Measurements from ENCODE around the gene USP15.
"Not testable (repeated sequence)": the region's sequence is repeated elsewhere in the genome, so short reads cannot be mapped to it uniquely, and the experiment has no call there.

Gene USP15

GRCh38 chr12:62361048-62361447, 100.8 kb downstream of the USP15 start:
- DNase-seq (ENCODE audit: extremely low spot score, insufficient read length, low read depth) (no peak), FAIRE-seq (no peak)

- FAIRE-seq, result no peak
Observed at GRCh38 chr12:62363506-62363905, 103.3 kb downstream of the USP15 start.

GRCh38 chr12:62364697-62365096, 104.5 kb downstream of the USP15 start:
- DNase-seq (ENCODE audit: extremely low spot score, insufficient read length, low read depth), result not testable (repeated sequence)

More at GRCh38 chr12:62363506-62363905, 103.3 kb downstream of the USP15 start:
- no peak for DNase-seq (ENCODE audit: extremely low spot score, insufficient read length, low read depth)

GRCh38 chr12:62365846-62366245, 105.6 kb downstream of the USP15 start:
- not testable (repeated sequence) for DNase-seq (ENCODE audit: extremely low spot score, insufficient read length, low read depth); FAIRE-seq

More at GRCh38 chr12:62364697-62365096, 104.5 kb downstream of the USP15 start:
- not testable (repeated sequence) for FAIRE-seq

GRCh38 chr12:62368430-62369223, 108.4 kb downstream of the USP15 start:
- not testable (repeated sequence) for FAIRE-seq; DNase-seq (ENCODE audit: extremely low spot score, insufficient read length, low read depth)

GRCh38 chr12:62370189-62370588, 110.0 kb downstream of the USP15 start:
- FAIRE-seq (no peak), DNase-seq (ENCODE audit: extremely low spot score, insufficient read length, low read depth) (no peak)

- no peak for DNase-seq (ENCODE audit: extremely low spot score, insufficient read length, low read depth)
- FAIRE-seq, result no peak
Observed at GRCh38 chr12:62371661-62372060, 111.5 kb downstream of the USP15 start.

- DNase-seq (ENCODE audit: extremely low spot score, insufficient read length, low read depth) (no peak), FAIRE-seq (no peak)
Observed at GRCh38 chr12:62372134-62372533, 111.9 kb downstream of the USP15 start.

- DNase-seq (ENCODE audit: extremely low spot score, insufficient read length, low read depth) (no peak), FAIRE-seq (no peak)
Observed at GRCh38 chr12:62372825-62373224, 112.6 kb downstream of the USP15 start.

GRCh38 chr12:62375603-62376002, 115.4 kb downstream of the USP15 start:
- FAIRE-seq (no peak), DNase-seq (ENCODE audit: extremely low spot score, insufficient read length, low read depth) (no peak)

GRCh38 chr12:62379026-62379722, 119.0 kb downstream of the USP15 start:
- DNase-seq (ENCODE audit: extremely low spot score, insufficient read length, low read depth) (no peak), FAIRE-seq (no peak)

- no peak for FAIRE-seq
- no peak for DNase-seq (ENCODE audit: extremely low spot score, insufficient read length, low read depth)
Observed at GRCh38 chr12:62379723-62380045, 119.5 kb downstream of the USP15 start.

GRCh38 chr12:62382526-62382925, 122.3 kb downstream of the USP15 start:
- no peak for FAIRE-seq
- DNase-seq (ENCODE audit: extremely low spot score, insufficient read length, low read depth), result no peak

GRCh38 chr12:62396750-62397149, 136.5 kb downstream of the USP15 start:
- FAIRE-seq (no peak), DNase-seq (ENCODE audit: extremely low spot score, insufficient read length, low read depth) (no peak)

GRCh38 chr12:62400135-62400534, 139.9 kb downstream of the USP15 start:
- no peak for DNase-seq (ENCODE audit: extremely low spot score, insufficient read length, low read depth)
- no peak for FAIRE-seq

- FAIRE-seq, result no peak
- no peak for DNase-seq (ENCODE audit: extremely low spot score, insufficient read length, low read depth)
Observed at GRCh38 chr12:62401631-62402030, 141.4 kb downstream of the USP15 start.

GRCh38 chr12:62403031-62403430, 142.8 kb downstream of the USP15 start:
- DNase-seq (ENCODE audit: extremely low spot score, insufficient read length, low read depth), result no peak
- FAIRE-seq, result no peak

- DNase-seq (ENCODE audit: extremely low spot score, insufficient read length, low read depth) (no peak), FAIRE-seq (no peak)
Observed at GRCh38 chr12:62407587-62407986, 147.4 kb downstream of the USP15 start.

- FAIRE-seq, result no peak
- DNase-seq (ENCODE audit: extremely low spot score, insufficient read length, low read depth), result no peak
Observed at GRCh38 chr12:62409068-62409467, 148.9 kb downstream of the USP15 start.

- DNase-seq (ENCODE audit: extremely low spot score, insufficient read length, low read depth) (no peak), FAIRE-seq (no peak)
Observed at GRCh38 chr12:62414180-62414579, 154.0 kb downstream of the USP15 start.

- FAIRE-seq (no peak), DNase-seq (ENCODE audit: extremely low spot score, insufficient read length, low read depth) (no peak)
Observed at GRCh38 chr12:62426089-62426488, 165.9 kb downstream of the USP15 start.
